Measurements from ENCODE around the gene CT83. TPM values are rescaled to one million over a fixed set of nuclear protein-coding genes. Genes with fewer than 3 reads are reported as not detected.

The CT83 gene
- total RNA-seq, 2 experiments from 2014 or later: not detected

Other genes with a start within 250 kb of the CT83 start
- not detected for gene SLC6A14, start 26.4 kb downstream of the CT83 start, total RNA-seq

All from activated CD4-positive, alpha-beta memory T cell treated with anti-CD3 and anti-CD28 coated beads for 36 hours (primary cell).